NCI-H226 (cell line): ENCODE results near the gene OR10H5.

Source experiments
- DNase-seq: peaks from one replicate; pipeline ENCODE4 v3.0.0-alpha.2; 2015

Gene OR10H5

DNA sequence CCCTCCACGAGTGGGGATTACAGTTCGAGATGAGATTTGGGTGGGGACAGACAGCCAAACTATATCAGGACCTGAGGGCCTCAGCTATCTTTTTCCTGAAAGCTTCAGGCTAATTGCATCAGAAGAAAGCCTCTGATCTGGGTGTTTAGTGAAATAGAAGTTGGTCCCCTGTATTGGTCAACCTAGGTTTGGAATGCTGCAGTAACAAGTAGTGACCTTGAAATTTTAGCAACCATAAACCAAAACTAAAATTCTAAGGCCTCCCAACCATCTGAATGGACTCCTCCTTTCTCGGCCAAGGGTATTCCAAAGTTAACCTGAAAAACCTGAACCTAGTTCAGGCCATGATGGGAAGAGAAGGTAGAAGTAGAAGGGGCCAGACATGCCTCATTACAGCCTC lies 62.9 kb downstream of the OR10H5 start:
- no peak for DNase-seq
